HL-60 (cell line): ENCODE results near the gene TMEM37.

Source experiments
- DNase-seq, 2 experiments: peaks; one replicate each; pipeline ENCODE4 v3.0.0-alpha.2; 2010 to 2020; ENCODE audit warnings: low read depth in 1 of 2, low spot score in 1 of 2
- H3K27ac ChIP-seq: fragments of 250-450 bp; sonication (Bioruptor Pico); replicated peaks from 2 replicates; pipeline ENCODE4 v1.5.1; 2020; ENCODE audit warnings: mild to moderate bottlenecking, moderate library complexity
- H3K27me3 ChIP-seq: fragments of 250-450 bp; sonication (Bioruptor Pico); 2 replicates; pipeline ENCODE4 v1.5.1; 2021; ENCODE audit warnings: mild to moderate bottlenecking, moderate library complexity; ENCODE audit not compliant: insufficient read depth, poor library complexity, severe bottlenecking
- H3K4me3 ChIP-seq: replicated peaks from 2 replicates; pipeline ENCODE4 v1.5.1; 2011; ENCODE audit warnings: mild to moderate bottlenecking, control low read depth, low read length; ENCODE audit not compliant: insufficient read depth
- CTCF ChIP-seq: IDR thresholded peaks from one replicate; pipeline ENCODE4 v1.5.1; 2011; ENCODE audit warnings: low read length, control low read depth, inconsistent platforms; ENCODE audit not compliant: insufficient read depth
- GABPA ChIP-seq: IDR thresholded peaks from 2 replicates; pipeline ENCODE4 v1.6.1; 2012; ENCODE audit warnings: low read depth
- POLR2AphosphoS5 ChIP-seq: IDR thresholded peaks from 2 replicates; pipeline ENCODE4 v1.6.1; 2012; ENCODE audit warnings: low read depth
- REST ChIP-seq: IDR thresholded peaks from 2 replicates; pipeline ENCODE4 v1.6.1; 2012; ENCODE audit warnings: low read depth; ENCODE audit not compliant: insufficient replicate concordance
- SPI1 ChIP-seq: IDR thresholded peaks from 2 replicates; pipeline ENCODE4 v1.6.1; 2012; ENCODE audit warnings: low read depth, mild to moderate bottlenecking, borderline replicate concordance

TMEM37 gene

GRCh38 chr2:119439574-119440500 is 8.2 kb downstream of the TMEM37 start:
- DNase-seq: no peak
- Histone ChIP-seq H3K27me3 (no peaks in the 10 kb centered on the region), H3K4me3 (no peak overlapping the region), H3K27ac (no peak overlapping the region)
- TF ChIP-seq POLR2AphosphoS5 (no peak), SPI1 (no peak), CTCF (no peak), GABPA (no peak), REST (no peak)

GRCh38 chr2:119440501-119440870 is 8.8 kb downstream of the TMEM37 start:
- no peak overlapping the region for H3K4me3 ChIP-seq
- no peak overlapping the region for H3K27ac ChIP-seq
- DNase-seq: no peak
- TF ChIP-seq GABPA (no peak), CTCF (no peak), POLR2AphosphoS5 (no peak), REST (no peak), SPI1 (no peak)
- H3K27me3 ChIP-seq: no peaks in the 10 kb centered on the region

GRCh38 chr2:119440873-119441272 is 9.2 kb downstream of the TMEM37 start:
- Histone ChIP-seq H3K4me3 (no peak overlapping the region), H3K27ac (no peak overlapping the region), H3K27me3 (no peaks in the 10 kb centered on the region)
- no peak for TF ChIP-seq POLR2AphosphoS5
- TF ChIP-seq REST: no peak
- TF ChIP-seq CTCF: no peak
- TF ChIP-seq SPI1: no peak
- no peak for TF ChIP-seq GABPA
- DNase-seq: no peak
